Urinary bladder (tissue), 4 donors: ENCODE results near the gene ARMC7. TPM values are rescaled to one million over a fixed set of nuclear protein-coding genes. Genes with fewer than 3 reads are reported as not detected.
"Not testable (repeated sequence)": the region's sequence is repeated elsewhere in the genome, so short reads cannot be mapped to it uniquely, and the experiment has no call there.

Experiments used
- DNase-seq: peaks from one replicate; pipeline ENCODE4 v3.0.0-alpha.2; 2015; ENCODE audit errors: extremely low spot score
- H3K27ac ChIP-seq: one replicate; pipeline ENCODE4 v1.5.1; 2013; ENCODE audit warnings: low read depth, mild to moderate bottlenecking, moderate library complexity
- H3K36me3 ChIP-seq: one replicate; pipeline ENCODE4 v1.6.1; 2013; ENCODE audit warnings: mild to moderate bottlenecking, moderate library complexity; ENCODE audit not compliant: insufficient read depth
- H3K4me1 ChIP-seq: one replicate; pipeline ENCODE4 v1.6.1; 2013; ENCODE audit warnings: mild to moderate bottlenecking, moderate library complexity; ENCODE audit not compliant: insufficient read depth
- H3K4me3 ChIP-seq: one replicate; pipeline ENCODE4 v1.5.1; 2013; ENCODE audit warnings: low read depth, low read length
- WGBS: extraction: QIAGEN DNeasy Blood & Tissue Kit; methylation state at CpG from one replicate; pipeline ENCODE4 v1.1.7; 2013; 5-methylcytosine and 5-hydroxymethylcytosine counted together
- polyA plus RNA-seq: library from polyadenylated mRNA; stranded (reverse); fragments of 200-250 nt; gene quantifications from one replicate; pipeline ENCODE4 v1.2.3, GENCODE V29; 2013
- total RNA-seq: library from RNA; depleted of rRNA; stranded (reverse); fragments of >200 nt; gene quantifications from one replicate; pipeline ENCODE4 v1.2.3, GENCODE V29; 2014
- donor health status: healthy with polysubstance abuse.
- donor health status: healthy.

ARMC7 gene
- total and polyA plus RNA-seq, 2 donors, result 2.5 to 9.6 TPM

- H3K4me1 ChIP-seq, H3K36me3 ChIP-seq, DNase-seq, H3K4me3 ChIP-seq, H3K27ac ChIP-seq: not testable (repeated sequence)
- WGBS, result 78% methylated on average over 8 of the region's 8 CpGs
These were observed 38.1 kb upstream of the ARMC7 start for GRCh38 chr17:75071478-75072271.

DNA sequence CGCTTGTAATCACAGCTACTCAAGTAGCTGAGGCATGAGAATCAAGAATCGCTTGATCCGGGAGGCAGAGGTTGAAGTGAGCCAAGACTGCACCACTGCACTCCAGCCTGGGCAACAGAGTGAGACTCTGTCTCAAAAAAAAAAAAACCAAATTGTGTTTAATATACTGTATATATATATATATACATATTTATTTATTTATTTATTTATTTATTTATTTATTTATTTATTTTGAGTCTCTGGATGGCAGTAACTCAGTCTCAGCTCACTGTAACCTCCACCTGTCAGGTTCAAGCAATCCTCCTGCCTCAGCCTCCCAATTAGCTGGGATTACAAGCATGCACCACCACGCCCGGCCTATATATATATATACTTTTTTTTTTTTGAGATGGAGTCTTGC lies 36.9 kb upstream of the ARMC7 start:
- H3K36me3 ChIP-seq, DNase-seq, H3K27ac ChIP-seq, H3K4me3 ChIP-seq, H3K4me1 ChIP-seq: not testable (repeated sequence)
- WGBS, result 97% methylated on average over 5 of the region's 5 CpGs

DNA sequence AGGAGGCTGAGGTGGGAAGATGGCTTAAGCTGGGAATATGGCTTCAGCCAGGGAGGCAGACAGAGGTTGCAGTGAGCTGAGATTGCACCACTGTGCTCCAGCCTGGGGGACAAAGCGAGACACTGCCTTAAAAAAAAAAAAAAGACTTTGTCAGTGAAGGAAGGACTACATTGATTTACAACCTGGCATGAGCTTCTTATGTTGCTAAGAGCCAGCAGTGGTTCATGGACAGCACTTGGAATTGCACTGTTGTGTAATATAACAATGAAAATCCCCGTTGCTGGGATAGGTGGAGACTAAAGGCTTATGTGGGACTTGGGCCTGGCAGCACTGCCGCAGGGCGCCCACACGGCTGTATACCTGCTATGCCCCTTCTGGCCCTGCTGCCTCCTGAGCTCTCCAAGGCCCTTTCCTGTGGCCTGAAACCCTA lies 36.1 kb upstream of the ARMC7 start:
- H3K4me3 ChIP-seq, result no peak overlapping the region
- H3K27ac ChIP-seq, result no peak overlapping the region
- H3K4me1 ChIP-seq, result peaks cover 1% of the 10 kb centered on the region
- H3K36me3 ChIP-seq, result no peaks in the 10 kb centered on the region
- WGBS, result 49% methylated on average over 5 of the region's 5 CpGs
- DNase-seq, result no peak

DNA sequence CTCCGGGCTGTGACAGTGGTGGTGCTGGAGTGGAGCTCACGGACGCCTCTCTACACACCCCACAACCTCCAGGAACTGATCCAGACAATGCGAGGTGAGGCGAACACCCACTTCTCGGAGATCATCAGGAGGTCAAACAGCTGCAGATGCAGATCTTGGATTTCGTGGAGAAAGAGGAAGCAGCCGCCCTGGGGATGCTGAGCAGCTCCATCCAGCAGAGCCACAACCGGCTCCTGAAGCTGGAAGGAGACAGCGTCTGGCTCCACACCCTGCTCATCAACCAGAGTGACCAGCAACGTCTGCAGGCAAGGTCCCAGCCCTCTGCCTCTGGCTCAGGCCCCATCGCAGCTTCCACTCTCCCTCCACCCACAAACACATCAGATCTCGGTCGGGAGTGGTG lies 35.2 kb upstream of the ARMC7 start:
- no peak overlapping the region for H3K27ac ChIP-seq
- 61% methylated on average over 14 of the region's 14 CpGs for WGBS
- no peak for DNase-seq
- no peak overlapping the region for H3K4me3 ChIP-seq
- no peaks in the 10 kb centered on the region for H3K36me3 ChIP-seq
- H3K4me1 ChIP-seq, result peaks cover 1% of the 10 kb centered on the region

GRCh38 chr17:75075597-75076336 lies 34.0 kb upstream of the ARMC7 start:
- Histone ChIP-seq H3K36me3 (no peaks in the 10 kb centered on the region), H3K27ac (no peak overlapping the region), H3K4me3 (no peak overlapping the region), H3K4me1 (peaks cover 1% of the 10 kb centered on the region)
- DNase-seq, result no peak
- 60% methylated on average over 4 of the region's 4 CpGs for WGBS

- DNase-seq, result no peak
- 29% methylated on average over 30 of the region's 30 CpGs for WGBS
- Histone ChIP-seq H3K4me1 (peaks cover 1% of the 10 kb centered on the region), H3K4me3 (peak overlapping the region; percentile 24), H3K36me3 (no peaks in the 10 kb centered on the region), H3K27ac (peak overlapping the region; percentile 43)
These were observed 32.7 kb upstream of the ARMC7 start for GRCh38 chr17:75077072-75077495.

- Histone ChIP-seq H3K27ac (peak overlapping the region; percentile 43), H3K36me3 (no peaks in the 10 kb centered on the region), H3K4me3 (peak overlapping the region; percentile 24), H3K4me1 (peaks cover 1% of the 10 kb centered on the region)
- DNase-seq, result no peak
- WGBS, result 5% methylated on average over 53 of the region's 53 CpGs
These were observed 32.1 kb upstream of the ARMC7 start for GRCh38 chr17:75077496-75078283.

DNA sequence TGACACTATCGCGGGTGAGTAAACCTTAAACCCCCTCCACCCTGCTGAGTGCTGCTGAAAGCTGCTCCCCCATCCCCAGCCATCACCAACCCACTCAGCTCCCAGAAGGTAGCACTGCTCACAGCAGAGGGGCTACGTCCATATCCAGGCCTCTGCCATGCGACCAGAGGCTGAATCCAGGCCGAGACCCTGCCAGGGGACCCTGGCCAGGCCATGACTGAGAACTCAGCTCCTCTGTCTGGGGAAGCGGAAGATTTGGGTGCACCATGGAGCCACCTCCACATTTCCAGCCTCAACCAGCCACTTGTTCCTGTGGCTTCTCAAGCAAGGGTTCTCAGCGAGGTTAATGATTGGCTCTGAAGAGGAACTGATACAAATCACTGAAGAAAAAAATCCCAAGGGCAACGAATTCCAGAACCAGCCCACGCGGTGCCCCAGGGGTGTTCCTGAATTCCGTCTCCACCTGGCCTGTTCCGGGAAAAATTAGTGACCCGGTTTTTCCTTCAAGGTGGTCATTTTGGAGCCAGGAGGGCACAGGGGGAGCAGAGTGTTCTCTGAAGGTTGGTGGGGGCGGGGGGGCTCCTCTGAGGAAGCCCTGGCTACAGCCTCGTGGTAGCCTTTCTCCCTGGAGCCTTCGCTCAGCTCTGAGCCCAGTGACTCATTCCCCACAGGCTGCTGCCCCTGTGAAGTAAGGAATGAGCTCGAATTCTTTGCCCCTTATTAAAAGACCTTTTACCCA lies 31.3 kb upstream of the ARMC7 start:
- H3K36me3 ChIP-seq, result no peaks in the 10 kb centered on the region
- WGBS, result 67% methylated on average over 17 of the region's 17 CpGs
- DNase-seq, result no peak
- H3K4me1 ChIP-seq, result peaks cover 1% of the 10 kb centered on the region
- H3K27ac ChIP-seq, result no peak overlapping the region
- no peak overlapping the region for H3K4me3 ChIP-seq

- 70% methylated on average over 8 of the region's 8 CpGs for WGBS
- DNase-seq, result no peak
- H3K36me3 ChIP-seq, result no peaks in the 10 kb centered on the region
- no peak overlapping the region for H3K4me3 ChIP-seq
- H3K27ac ChIP-seq, result no peak overlapping the region
- peaks cover 1% of the 10 kb centered on the region for H3K4me1 ChIP-seq
These were observed 30.8 kb upstream of the ARMC7 start for GRCh38 chr17:75079023-75079373.

DNA sequence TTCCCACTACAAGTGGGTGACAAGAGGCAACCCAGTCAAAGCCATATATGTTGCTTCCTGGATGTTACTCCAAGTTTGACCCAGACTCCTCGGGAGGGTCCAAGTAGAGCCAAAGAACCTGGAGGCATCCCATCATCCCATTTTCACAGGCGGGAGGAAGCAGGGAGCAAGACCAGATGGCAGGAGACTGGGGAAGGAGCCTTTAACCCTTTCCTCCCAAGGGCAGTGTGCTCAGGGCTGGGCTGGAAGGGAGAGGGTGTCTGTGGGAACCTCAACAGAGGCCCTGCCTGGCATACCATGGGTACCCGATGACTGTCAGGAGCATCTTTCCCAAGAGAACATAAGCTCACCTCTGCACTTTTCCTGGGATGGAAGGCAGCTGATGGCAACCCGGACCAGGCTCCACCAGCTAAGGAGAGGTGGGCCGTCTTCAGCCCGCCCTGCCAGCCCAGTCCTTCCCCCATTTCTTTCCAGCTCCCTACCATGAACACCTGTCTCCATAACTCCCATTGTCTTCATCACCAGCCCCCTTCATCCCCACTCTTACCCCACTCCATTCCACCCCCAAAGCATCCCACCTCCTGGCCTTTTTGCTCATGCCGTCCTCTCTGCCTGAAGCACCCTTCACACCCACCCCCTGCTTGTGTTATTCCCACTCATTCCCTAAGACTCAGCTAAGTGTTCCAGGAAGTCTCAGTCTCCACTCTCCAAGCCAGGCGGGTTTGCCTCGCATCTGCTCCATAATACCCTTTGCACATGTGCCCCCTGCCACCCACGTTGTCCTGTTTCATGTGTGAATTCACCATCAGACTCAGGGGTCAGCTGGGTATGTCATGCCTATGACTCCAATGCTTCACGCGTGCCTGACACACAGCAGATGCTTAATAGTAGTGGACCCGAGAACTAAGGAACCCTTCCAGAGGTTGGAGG lies 27.9 kb upstream of the ARMC7 start:
- WGBS, result 75% methylated on average over 13 of the region's 13 CpGs
- no peak for DNase-seq
- Histone ChIP-seq H3K4me3 (no peak overlapping the region), H3K4me1 (peaks cover 1% of the 10 kb centered on the region), H3K27ac (no peak overlapping the region), H3K36me3 (no peaks in the 10 kb centered on the region)

- H3K4me1 ChIP-seq, result peaks cover 1% of the 10 kb centered on the region
- 77% methylated on average over 6 of the region's 6 CpGs for WGBS
- H3K4me3 ChIP-seq, result no peak overlapping the region
- H3K27ac ChIP-seq, result no peak overlapping the region
- DNase-seq, result no peak
- no peaks in the 10 kb centered on the region for H3K36me3 ChIP-seq
These were observed 27.1 kb upstream of the ARMC7 start for GRCh38 chr17:75082683-75083082.

GRCh38 chr17:75084039-75084660 lies 25.6 kb upstream of the ARMC7 start:
- 68% methylated on average over 14 of the region's 14 CpGs for WGBS
- DNase-seq, result no peak
- no peaks in the 10 kb centered on the region for H3K36me3 ChIP-seq
- H3K27ac ChIP-seq, result no peak overlapping the region
- H3K4me1 ChIP-seq, result no peaks in the 10 kb centered on the region
- H3K4me3 ChIP-seq, result no peak overlapping the region
